ENCODE results near the gene ABHD2.

DNA sequence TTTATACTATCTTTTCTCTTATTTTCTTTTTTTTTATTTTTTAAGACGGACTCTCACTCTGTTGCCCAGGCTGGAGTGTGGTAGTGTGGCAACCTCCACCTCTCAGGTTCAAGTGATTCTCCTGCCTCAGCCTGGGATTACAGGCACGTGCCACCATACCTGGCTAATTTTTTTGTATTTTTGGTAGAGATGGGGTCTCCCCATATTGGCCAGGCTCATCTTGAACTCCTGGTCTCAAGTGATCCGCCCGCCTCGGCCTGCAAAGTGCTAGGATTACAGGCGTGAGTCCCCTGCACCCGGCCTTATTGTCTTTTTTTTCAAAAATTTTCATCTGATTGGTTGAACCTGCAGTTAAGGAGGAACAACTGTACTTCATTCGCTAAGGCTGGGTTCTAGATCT is 21.8 kb downstream of the ABHD2 start:
- TF ChIP-seq, protein P1, sequence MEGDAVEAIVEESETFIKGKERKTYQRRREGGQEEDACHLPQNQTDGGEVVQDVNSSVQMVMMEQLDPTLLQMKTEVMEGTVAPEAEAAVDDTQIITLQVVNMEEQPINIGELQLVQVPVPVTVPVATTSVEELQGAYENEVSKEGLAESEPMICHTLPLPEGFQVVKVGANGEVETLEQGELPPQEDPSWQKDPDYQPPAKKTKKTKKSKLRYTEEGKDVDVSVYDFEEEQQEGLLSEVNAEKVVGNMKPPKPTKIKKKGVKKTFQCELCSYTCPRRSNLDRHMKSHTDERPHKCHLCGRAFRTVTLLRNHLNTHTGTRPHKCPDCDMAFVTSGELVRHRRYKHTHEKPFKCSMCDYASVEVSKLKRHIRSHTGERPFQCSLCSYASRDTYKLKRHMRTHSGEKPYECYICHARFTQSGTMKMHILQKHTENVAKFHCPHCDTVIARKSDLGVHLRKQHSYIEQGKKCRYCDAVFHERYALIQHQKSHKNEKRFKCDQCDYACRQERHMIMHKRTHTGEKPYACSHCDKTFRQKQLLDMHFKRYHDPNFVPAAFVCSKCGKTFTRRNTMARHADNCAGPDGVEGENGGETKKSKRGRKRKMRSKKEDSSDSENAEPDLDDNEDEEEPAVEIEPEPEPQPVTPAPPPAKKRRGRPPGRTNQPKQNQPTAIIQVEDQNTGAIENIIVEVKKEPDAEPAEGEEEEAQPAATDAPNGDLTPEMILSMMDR (IDR thresholded peaks at IDR 0.05), result no peak
- TF ChIP-seq POLR2A (IDR thresholded peaks at IDR 0.05; ENCODE audit: low read depth), result no peak

Measured in esophagus muscularis mucosa (tissue), 3 donors.